ENCODE results near the gene ZNF554.
"Not testable (repeated sequence)": the region's sequence is repeated elsewhere in the genome, so short reads cannot be mapped to it uniquely, and the experiment has no call there.

The ZNF554 gene

DNA sequence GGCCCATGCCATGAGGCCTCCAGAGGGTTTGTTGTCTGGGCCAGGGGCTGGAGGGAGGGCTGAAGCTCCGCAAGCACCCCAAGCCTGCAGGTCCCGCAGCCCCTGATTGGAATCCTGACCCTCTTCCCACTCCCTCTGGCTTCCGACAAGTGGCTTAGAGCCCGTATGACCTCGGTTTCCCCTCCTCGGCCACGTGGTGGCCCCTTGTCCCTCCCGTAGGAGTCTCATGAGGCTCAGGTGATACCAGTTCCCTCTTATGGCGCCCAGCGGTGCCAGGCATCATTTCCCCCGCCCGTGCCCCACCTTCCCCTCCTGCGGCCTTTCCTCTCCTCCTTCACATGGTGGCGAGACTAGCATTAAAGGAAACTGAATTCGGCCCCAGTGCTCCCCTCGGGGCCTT lies 28.2 kb upstream of the ZNF554 start:
- H3K4me3 ChIP-seq (replicated peaks; ENCODE audit: low read depth, low read length) = no peak overlapping the region
- no peak for DNase-seq (ENCODE audit: low read depth)
- TF ChIP-seq, protein P1, sequence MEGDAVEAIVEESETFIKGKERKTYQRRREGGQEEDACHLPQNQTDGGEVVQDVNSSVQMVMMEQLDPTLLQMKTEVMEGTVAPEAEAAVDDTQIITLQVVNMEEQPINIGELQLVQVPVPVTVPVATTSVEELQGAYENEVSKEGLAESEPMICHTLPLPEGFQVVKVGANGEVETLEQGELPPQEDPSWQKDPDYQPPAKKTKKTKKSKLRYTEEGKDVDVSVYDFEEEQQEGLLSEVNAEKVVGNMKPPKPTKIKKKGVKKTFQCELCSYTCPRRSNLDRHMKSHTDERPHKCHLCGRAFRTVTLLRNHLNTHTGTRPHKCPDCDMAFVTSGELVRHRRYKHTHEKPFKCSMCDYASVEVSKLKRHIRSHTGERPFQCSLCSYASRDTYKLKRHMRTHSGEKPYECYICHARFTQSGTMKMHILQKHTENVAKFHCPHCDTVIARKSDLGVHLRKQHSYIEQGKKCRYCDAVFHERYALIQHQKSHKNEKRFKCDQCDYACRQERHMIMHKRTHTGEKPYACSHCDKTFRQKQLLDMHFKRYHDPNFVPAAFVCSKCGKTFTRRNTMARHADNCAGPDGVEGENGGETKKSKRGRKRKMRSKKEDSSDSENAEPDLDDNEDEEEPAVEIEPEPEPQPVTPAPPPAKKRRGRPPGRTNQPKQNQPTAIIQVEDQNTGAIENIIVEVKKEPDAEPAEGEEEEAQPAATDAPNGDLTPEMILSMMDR (IDR thresholded peaks at IDR 0.05; ENCODE audit: low read length, missing control alignments) = no peak

- TF ChIP-seq, protein P1 (IDR thresholded peaks at IDR 0.05; ENCODE audit: low read length, missing control alignments) = no peak
- no peak overlapping the region for H3K4me3 ChIP-seq (replicated peaks; ENCODE audit: low read depth, low read length)
- no peak for DNase-seq (ENCODE audit: low read depth)
These were observed 27.8 kb upstream of the ZNF554 start for GRCh38 chr19:2791876-2792275.

DNA sequence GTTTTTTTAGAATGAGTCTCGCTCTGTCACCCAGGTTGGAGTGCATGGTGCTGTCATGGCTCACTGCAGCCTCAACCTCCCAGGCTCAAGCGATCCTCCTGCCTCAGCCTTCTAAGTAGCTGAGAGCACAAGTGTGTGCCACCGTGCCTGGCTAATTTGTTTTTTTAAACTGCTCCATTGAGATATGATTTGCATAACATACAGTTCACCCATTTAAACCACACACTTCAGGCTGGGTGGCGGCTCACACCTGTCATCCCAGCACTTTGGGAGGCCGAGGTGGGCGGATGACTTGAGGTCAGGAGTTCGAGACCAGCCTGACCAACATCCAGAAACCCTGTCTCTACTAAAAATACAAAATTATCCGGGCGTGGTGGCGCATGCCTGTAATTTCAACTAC lies 27.0 kb upstream of the ZNF554 start:
- DNase-seq (ENCODE audit: low read depth); H3K4me3 ChIP-seq (replicated peaks; ENCODE audit: low read depth, low read length): not testable (repeated sequence)

DNA sequence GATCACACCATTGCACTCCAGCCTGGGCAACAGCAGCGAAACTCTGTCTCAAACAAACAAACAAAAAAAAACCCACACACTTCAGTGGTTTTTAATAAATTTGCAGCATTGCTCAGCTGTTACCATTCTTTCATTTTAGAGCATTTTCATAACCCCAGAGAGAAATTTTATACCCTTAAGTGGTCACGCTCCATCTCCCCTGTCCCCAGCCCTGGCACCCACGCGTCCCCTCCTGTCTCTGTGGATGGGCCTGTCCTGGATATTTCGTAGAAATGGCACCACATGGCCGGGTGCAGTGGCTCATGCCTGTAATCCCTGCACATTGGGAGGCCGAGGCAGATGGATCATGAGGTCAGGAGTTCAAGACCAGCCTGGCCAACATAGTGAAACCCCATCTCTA lies 26.5 kb upstream of the ZNF554 start:
- H3K4me3 ChIP-seq (replicated peaks; ENCODE audit: low read depth, low read length) = no peak overlapping the region
- TF ChIP-seq, protein P1 (IDR thresholded peaks at IDR 0.05; ENCODE audit: low read length, missing control alignments) = no peak
- no peak for DNase-seq (ENCODE audit: low read depth)

DNA sequence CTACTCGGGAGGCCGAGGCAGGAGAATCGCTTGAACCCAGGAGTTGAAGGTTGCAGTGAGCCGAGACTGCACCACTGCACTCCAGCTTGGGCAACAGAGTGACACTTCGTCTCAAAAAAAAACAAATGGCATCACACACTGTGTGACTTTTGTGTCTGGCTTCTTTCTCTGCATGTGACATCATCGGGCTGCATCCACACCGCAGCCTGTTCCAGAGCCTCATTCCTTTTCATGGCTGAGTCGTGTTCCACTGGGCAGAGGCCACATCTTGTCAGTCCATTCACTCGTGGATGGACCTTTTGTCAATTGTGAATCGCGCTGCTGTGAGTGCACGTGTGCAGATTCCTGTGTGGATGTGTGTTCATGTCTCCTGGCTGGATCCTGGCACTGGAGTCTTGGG lies 26.1 kb upstream of the ZNF554 start:
- TF ChIP-seq, protein P1 (IDR thresholded peaks at IDR 0.05; ENCODE audit: low read length, missing control alignments) = no peak
- H3K4me3 ChIP-seq (replicated peaks; ENCODE audit: low read depth, low read length) = no peak overlapping the region
- DNase-seq (ENCODE audit: low read depth) = no peak

- TF ChIP-seq, protein P1 (IDR thresholded peaks at IDR 0.05; ENCODE audit: low read length, missing control alignments) = no peak
- no peak overlapping the region for H3K4me3 ChIP-seq (replicated peaks; ENCODE audit: low read depth, low read length)
- no peak for DNase-seq (ENCODE audit: low read depth)
These were observed 23.6 kb upstream of the ZNF554 start for GRCh38 chr19:2795827-2796658.

GRCh38 chr19:2796659-2797266 lies 22.9 kb upstream of the ZNF554 start:
- DNase-seq (ENCODE audit: low read depth) = no peak
- no peak overlapping the region for H3K4me3 ChIP-seq (replicated peaks; ENCODE audit: low read depth, low read length)
- TF ChIP-seq, protein P1 (IDR thresholded peaks at IDR 0.05; ENCODE audit: low read length, missing control alignments) = no peak

Measured in fibroblast of pulmonary artery (primary cell).